Endothelial cell of umbilical vein (primary cell): Measurements from ENCODE around the gene MYRIP. TPM values are rescaled to one million over a fixed set of nuclear protein-coding genes. Genes with fewer than 3 reads are reported as not detected.

Source experiments
- BruUV-seq: library from RNA; stranded (reverse); fragments of 400-500 nt; replicated peaks from 2 replicates; lab custom pipeline; 2021; lab: Mats Ljungman, UMichigan
- CTCF ChIA-PET: fragments of 300-600, 350-600 bp; sonication (Branson Sonifier 250); formaldehyde crosslinking; loops from one replicate; lab custom pipeline; 2021; ENCODE audit warnings: antibody characterized with exemption, inconsistent platforms; lab: Charles Lee
- POLR2A ChIA-PET: fragments of 300-600, 350-600 bp; sonication (Branson Sonifier 250); formaldehyde crosslinking; loops from one replicate; lab custom pipeline; 2021; ENCODE audit warnings: antibody characterized with exemption, inconsistent platforms; lab: Charles Lee
- DNase-seq: peaks from one replicate; pipeline ENCODE4 v3.0.0-alpha.2; 2011; ENCODE audit warnings: low read depth, low spot score
- FAIRE-seq: peaks from 2 replicates; lab custom pipeline; 2011; peaks lifted over from hg19 to GRCh38; lab: Jason Lieb, UNC
- H2AFZ ChIP-seq: 2 replicates; pipeline ENCODE4 v1.6.0; 2012; ENCODE audit warnings: low read depth, low read length, control low read depth, inconsistent platforms
- H3K27ac ChIP-seq: 2 replicates; pipeline ENCODE4 v1.5.1; 2011; ENCODE audit warnings: low read depth, mild to moderate bottlenecking, control low read depth, low read length, moderate library complexity; ENCODE audit not compliant: insufficient read depth
- H3K27me3 ChIP-seq, 2 experiments: 2 replicates each; pipeline versions ENCODE4 v1.6.0 to v1.6.1; 2011; ENCODE audit warnings: low read length in 2 of 2, mixed read lengths in 1 of 2; ENCODE audit not compliant: control insufficient read depth in 2 of 2, insufficient read depth in 2 of 2
- H3K36me3 ChIP-seq, 2 experiments: 2 replicates in 1 of 2; 3 replicates in 1 of 2; pipeline ENCODE4 v1.5.1; 2011; ENCODE audit warnings: low read length in 2 of 2, mild to moderate bottlenecking in 1 of 2, moderate library complexity in 1 of 2; ENCODE audit not compliant: control insufficient read depth in 2 of 2, insufficient read depth in 2 of 2; ENCODE audit errors: extremely low read depth in 1 of 2
- H3K4me1 ChIP-seq: 3 replicates; pipeline ENCODE4 v1.5.1; 2011; ENCODE audit warnings: mild to moderate bottlenecking, low read length; ENCODE audit not compliant: control insufficient read depth, insufficient read depth; ENCODE audit errors: extremely low read depth
- H3K4me2 ChIP-seq: 2 replicates; pipeline ENCODE4 v1.6.1; 2011; ENCODE audit warnings: low read length, control low read depth, mixed read lengths; ENCODE audit not compliant: insufficient read depth
- H3K4me3 ChIP-seq, 3 experiments: fragments of 200-600 bp in 1 of 3; sonication (generic), shearing (Covaris generic) in 1 of 3; replicated peaks in 1 of 3; 2 replicates each; pipeline ENCODE4 v1.5.1; 2011 to 2016; ENCODE audit warnings: control low read depth in 3 of 3, low read length in 3 of 3, mild to moderate bottlenecking in 2 of 3, inconsistent platforms in 1 of 3, low read depth in 1 of 3, moderate library complexity in 1 of 3; ENCODE audit not compliant: insufficient read depth in 1 of 3
- H3K79me2 ChIP-seq: 2 replicates; pipeline ENCODE4 v1.6.0; 2012; ENCODE audit warnings: low read length, inconsistent platforms; ENCODE audit not compliant: control insufficient read depth, insufficient read depth
- H3K9ac ChIP-seq: replicated peaks from 2 replicates; pipeline ENCODE3; 2011; ENCODE audit warnings: low read length, control low read depth; ENCODE audit not compliant: insufficient read depth; ENCODE audit errors: extremely low read depth
- H3K9me1 ChIP-seq: replicated peaks from 3 replicates; pipeline ENCODE4 v1.6.0; 2011; ENCODE audit warnings: mild to moderate bottlenecking, low read length; ENCODE audit not compliant: control insufficient read depth, insufficient read depth; ENCODE audit errors: extremely low read depth
- H3K9me3 ChIP-seq: replicated peaks from 2 replicates; pipeline ENCODE4 v1.5.1; 2012; ENCODE audit warnings: low read length, inconsistent platforms; ENCODE audit not compliant: control insufficient read depth, insufficient read depth
- H4K20me1 ChIP-seq: replicated peaks from 2 replicates; pipeline ENCODE3; 2011; ENCODE audit warnings: mild to moderate bottlenecking, low read length; ENCODE audit not compliant: control insufficient read depth, insufficient read depth; ENCODE audit errors: extremely low read depth
- EZH2 ChIP-seq: IDR thresholded peaks from 2 replicates; pipeline ENCODE4 v1.6.1; 2012; ENCODE audit warnings: borderline replicate concordance, low read depth, mild to moderate bottlenecking, moderate library complexity, low read length, inconsistent platforms; ENCODE audit not compliant: severe bottlenecking
- FOS ChIP-seq: IDR thresholded peaks from 2 replicates; pipeline ENCODE4 v1.6.1; 2011; ENCODE audit warnings: mild to moderate bottlenecking, low read length, moderate library complexity, borderline replicate concordance; ENCODE audit not compliant: insufficient read depth
- GATA2 ChIP-seq: IDR thresholded peaks from 2 replicates; pipeline ENCODE4 v1.7.0; 2011; ENCODE audit warnings: low read depth, mild to moderate bottlenecking, moderate library complexity, mixed read lengths, low read length; ENCODE audit not compliant: insufficient read length, insufficient read depth
- JUN ChIP-seq: IDR thresholded peaks from 2 replicates; pipeline ENCODE4 v1.6.1; 2011; ENCODE audit warnings: borderline replicate concordance, low read depth; ENCODE audit not compliant: insufficient read length, insufficient read depth
- MYC ChIP-seq: IDR thresholded peaks from one replicate; pipeline ENCODE4 v1.6.1; 2011; ENCODE audit warnings: mild to moderate bottlenecking, low read depth, low read length
- POLR2A ChIP-seq: IDR thresholded peaks from 2 replicates; pipeline ENCODE4 v1.6.1; 2012; ENCODE audit warnings: low read depth, mild to moderate bottlenecking, control low read depth, low read length
- POLR2AphosphoS5 ChIP-seq: IDR thresholded peaks from 2 replicates; pipeline ENCODE4 v1.6.1; 2012; ENCODE audit warnings: low read depth, mild to moderate bottlenecking, control low read depth, low read length, moderate library complexity; ENCODE audit not compliant: insufficient read depth
- dilution Hi-C: fragments of 300-500 bp; cut with MboI; formaldehyde crosslinking; loops from one replicate; pipeline ENCODE4 v1.15.0; 2019; ENCODE audit warnings: low sequenced_read_pairs; ENCODE audit not compliant: extremely low pct_ligation_motif_present
- intact Hi-C: fragments of 100-400 bp; cut with micrococcal nuclease; formaldehyde crosslinking; loops from one replicate; pipeline ENCODE4 v1.10.0; 2022
- polyA plus RNA-seq, 4 experiments: library from polyadenylated mRNA; depleted of rRNA in 3 of 4; stranded (reverse) in 3 of 4; unstranded in 1 of 4; fragments of >200 nt; gene quantifications; 2 replicates each; pipeline versions ENCODE4 v1.2.1 to v1.2.3, GENCODE V29; 2011 to 2012; ENCODE audit warnings: missing spikeins in 1 of 4
- total RNA-seq: library from RNA; stranded (reverse); gene quantifications from 2 replicates; pipeline ENCODE4 v1.2.3, GENCODE V29; 2021
- TF ChIP-seq, protein P1 (sequence below), 2 donors: IDR thresholded peaks; 1 replicate in 1 of 2; 2 replicates in 1 of 2; pipeline ENCODE4 v1.5.1; 2011; ENCODE audit warnings: low read length in 2 of 2, mild to moderate bottlenecking in 2 of 2, moderate library complexity in 2 of 2, control low read depth in 1 of 2, inconsistent platforms in 1 of 2, low read depth in 1 of 2; ENCODE audit not compliant: insufficient read depth in 1 of 2; ENCODE audit errors: extremely low read depth in 1 of 2
- TF ChIP-seq, protein P2 (sequence below): IDR thresholded peaks from 2 replicates; pipeline ENCODE4 v1.6.1; 2011; ENCODE audit not compliant: insufficient read depth, insufficient read length

The MYRIP gene
- total and polyA plus RNA-seq, 2 donors (not counting 3 experiments of a cell fraction or from before 2014, with no cell fraction given) = 6.7 to 11.9 TPM

DNA sequence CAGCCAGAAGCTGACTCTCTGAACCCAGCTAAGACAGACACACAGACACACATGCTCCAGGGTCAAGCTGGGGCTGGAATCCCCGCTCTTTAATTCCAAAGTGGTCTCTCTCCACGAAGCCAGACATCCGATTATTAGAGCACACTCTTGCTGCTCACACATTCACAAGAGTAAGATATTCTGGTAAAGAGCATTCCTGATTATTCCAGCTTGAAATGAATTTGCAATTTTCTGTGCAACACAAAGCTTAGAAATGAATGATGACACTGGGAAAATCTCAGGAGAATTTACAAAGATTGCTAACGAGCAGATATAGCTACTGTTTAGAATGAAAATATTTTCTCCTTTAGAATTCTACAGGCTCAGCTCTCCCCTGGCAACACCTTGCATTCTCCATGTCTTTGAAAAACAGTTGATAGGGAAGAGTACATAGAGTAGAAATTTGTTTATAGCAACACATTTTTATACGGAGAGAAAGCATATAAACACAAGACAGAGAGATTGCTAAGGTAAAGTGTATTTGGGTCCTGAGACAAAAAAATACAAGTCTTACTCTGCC, 419.5 kb downstream of the MYRIP start:
- Histone ChIP-seq H4K20me1 (no peaks in the 10 kb centered on the region), H3K9me1 (no peaks in the 10 kb centered on the region), H3K27me3 (no peaks in the 10 kb centered on the region), H3K4me1 (no peaks in the 10 kb centered on the region), H3K9ac (no peak overlapping the region), H3K4me3 (no peak overlapping the region), H3K9me3 (no peaks in the 10 kb centered on the region), H2AFZ (no peak overlapping the region), H3K4me2 (no peak overlapping the region), H3K79me2 (no peaks in the 10 kb centered on the region), H3K36me3 (peaks cover 0 to 5% of the 10 kb centered on the region in 2 experiments), H3K27ac (no peak overlapping the region)
- BruUV-seq = no TSS peak
- no peak for TF ChIP-seq GATA2
- TF ChIP-seq POLR2AphosphoS5 = no peak
- TF ChIP-seq, protein P1, sequence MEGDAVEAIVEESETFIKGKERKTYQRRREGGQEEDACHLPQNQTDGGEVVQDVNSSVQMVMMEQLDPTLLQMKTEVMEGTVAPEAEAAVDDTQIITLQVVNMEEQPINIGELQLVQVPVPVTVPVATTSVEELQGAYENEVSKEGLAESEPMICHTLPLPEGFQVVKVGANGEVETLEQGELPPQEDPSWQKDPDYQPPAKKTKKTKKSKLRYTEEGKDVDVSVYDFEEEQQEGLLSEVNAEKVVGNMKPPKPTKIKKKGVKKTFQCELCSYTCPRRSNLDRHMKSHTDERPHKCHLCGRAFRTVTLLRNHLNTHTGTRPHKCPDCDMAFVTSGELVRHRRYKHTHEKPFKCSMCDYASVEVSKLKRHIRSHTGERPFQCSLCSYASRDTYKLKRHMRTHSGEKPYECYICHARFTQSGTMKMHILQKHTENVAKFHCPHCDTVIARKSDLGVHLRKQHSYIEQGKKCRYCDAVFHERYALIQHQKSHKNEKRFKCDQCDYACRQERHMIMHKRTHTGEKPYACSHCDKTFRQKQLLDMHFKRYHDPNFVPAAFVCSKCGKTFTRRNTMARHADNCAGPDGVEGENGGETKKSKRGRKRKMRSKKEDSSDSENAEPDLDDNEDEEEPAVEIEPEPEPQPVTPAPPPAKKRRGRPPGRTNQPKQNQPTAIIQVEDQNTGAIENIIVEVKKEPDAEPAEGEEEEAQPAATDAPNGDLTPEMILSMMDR (IDR thresholded peaks at IDR 0.05; ENCODE audit: extremely low read depth in 1 of 2, insufficient read depth in 1 of 2, low read depth in 1 of 2, low read length in 2 of 2) = no peak
- no peak for TF ChIP-seq EZH2
- TF ChIP-seq FOS = no peak
- TF ChIP-seq, protein P2, sequence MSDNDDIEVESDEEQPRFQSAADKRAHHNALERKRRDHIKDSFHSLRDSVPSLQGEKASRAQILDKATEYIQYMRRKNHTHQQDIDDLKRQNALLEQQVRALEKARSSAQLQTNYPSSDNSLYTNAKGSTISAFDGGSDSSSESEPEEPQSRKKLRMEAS = no peak
- no peak for TF ChIP-seq POLR2A
- no peak for TF ChIP-seq MYC
- TF ChIP-seq JUN = no peak
- intact Hi-C loops (no loop called here), dilution Hi-C loops (no loop called here)
- ChIA-PET POLR2A (interaction anchor here (0.6 kb wide), 1 partner anchor 39 kb away, joined by 4 read pairs; no protein-coding TSS in a partner anchor), CTCF (interaction anchor here (0.9 to 1.1 kb wide), 2 partner anchors 11 to 37 kb away, joined by 3 to 4 read pairs; no protein-coding TSS in a partner anchor)
- FAIRE-seq = no peak
- no peak for DNase-seq
